ENCODE data around the gene PAGR1. TPM values are rescaled to one million over a fixed set of nuclear protein-coding genes. Genes with fewer than 3 reads are reported as not detected.

Gene PAGR1
- total and polyA plus RNA-seq, 2 of the 13 experiments (the other 11 are each of a cell fraction or from before 2014, with no cell fraction given), result 9.8 to 66.4 TPM

- TF ChIP-seq ZNF235 (CRISPR knock-in tag; IDR thresholded peaks at IDR 0.05; ENCODE audit: borderline replicate concordance) (peak; percentile 99; the same call in 1 of the 2 replicates), TBL1XR1 (IDR thresholded peaks at IDR 0.05; ENCODE audit: borderline replicate concordance, low read length, partially characterized antibody) (no peak), ZNF709 (CRISPR knock-in tag; IDR thresholded peaks at IDR 0.05) (peak; percentile 98), ZBTB8A (CRISPR knock-in tag; IDR thresholded peaks at IDR 0.05; ENCODE audit: borderline replicate concordance, low read depth) (peak; percentile 98), ZNF616 (CRISPR knock-in tag; IDR thresholded peaks at IDR 0.05; ENCODE audit: low read depth) (peak; percentile 99), ZBTB43 (CRISPR knock-in tag; conservative IDR thresholded peaks at IDR 0.05) (peak; percentile 98), CHCHD3 (CRISPR knock-in tag; IDR thresholded peaks at IDR 0.05) (peak; percentile 99), AHR (CRISPR knock-in tag; IDR thresholded peaks at IDR 0.05) (peak; percentile 98; the same call in 1 of the 2 replicates), MTERF4 (CRISPR knock-in tag; IDR thresholded peaks at IDR 0.05) (peak; percentile 99), CREM (IDR thresholded peaks at IDR 0.05) (no peak), CREM (CRISPR knock-in tag; IDR thresholded peaks at IDR 0.05) (no peak), ZNF670 (CRISPR knock-in tag; IDR thresholded peaks at IDR 0.05; ENCODE audit: borderline replicate concordance) (peak; percentile 86; the same call in 1 of the 2 replicates), ZNF414 (CRISPR knock-in tag; IDR thresholded peaks at IDR 0.05) (peak; percentile 99), HNF4G (IDR thresholded peaks at IDR 0.05; ENCODE audit: borderline replicate concordance, low read depth, low read length) (no peak), HNF4G (CRISPR knock-in tag; IDR thresholded peaks at IDR 0.05; ENCODE audit: borderline replicate concordance, low read depth) (no peak; the same call in 1 of the 2 replicates), ZNF251 (CRISPR knock-in tag; IDR thresholded peaks at IDR 0.05) (peak; percentile 98), PRPF4 (IDR thresholded peaks at IDR 0.05; ENCODE audit: low read depth, low read length, poor library complexity, severe bottlenecking) (no peak), RFXANK (CRISPR knock-in tag; IDR thresholded peaks at IDR 0.05) (0 out of 2 replicates have a peak, but pooled peaks have one; percentile 26), USF2 (IDR thresholded peaks at IDR 0.05; ENCODE audit: low read depth, low read length) (peak; percentile 65), USF2 (CRISPR knock-in tag; IDR thresholded peaks at IDR 0.05; ENCODE audit: borderline replicate concordance) (0 out of 2 replicates have a peak, but pooled peaks have one; percentile 47), U2AF2 (IDR thresholded peaks at IDR 0.05; ENCODE audit: low read depth, low read length) (no peak), JUN (CRISPR knock-in tag; IDR thresholded peaks at IDR 0.05) (peak; percentile 89), GLI4 (CRISPR knock-in tag; IDR thresholded peaks at IDR 0.05; ENCODE audit: borderline replicate concordance) (peak; percentile 99; the same call in 1 of the 2 replicates), RXRA (CRISPR knock-in tag; IDR thresholded peaks at IDR 0.05) (peak; percentile 79), ZNF788 (CRISPR knock-in tag; IDR thresholded peaks at IDR 0.05; ENCODE audit: borderline replicate concordance) (peak; percentile 92), RORA (CRISPR knock-in tag; IDR thresholded peaks at IDR 0.05) (no peak)
Measured at GRCh38 chr16:29807426-29808218, 8.3 kb upstream of the PAGR1 start (continued).

All from HepG2 (cell line).